MCF 10A (cell line): Measurements from ENCODE around the gene TMEM131. TPM values are rescaled to one million over a fixed set of nuclear protein-coding genes. Genes with fewer than 3 reads are reported as not detected.

ENCODE experiments used
- BruUV-seq: library from RNA; stranded (reverse); fragments of 400-500 nt; replicated peaks from 2 replicates; lab custom pipeline; 2021; lab: Mats Ljungman, UMichigan
- CTCF ChIA-PET: fragments of 300-600 bp; sonication (Branson Sonifier 250); formaldehyde crosslinking; extraction: SDS; loops from one replicate; lab custom pipeline; 2021; ENCODE audit warnings: antibody characterized with exemption, inconsistent platforms; lab: Yijun Ruan, JAX
- POLR2A ChIA-PET: fragments of 300-600, 350-650 bp; sonication (Branson Sonifier 250); formaldehyde crosslinking; extraction: SDS; loops from one replicate; lab custom pipeline; 2020; ENCODE audit warnings: antibody characterized with exemption, inconsistent platforms; lab: Yijun Ruan, JAX
- DNase-seq: peaks from one replicate; pipeline ENCODE4 v3.0.0-alpha.2; 2018; ENCODE audit not compliant: unreplicated experiment
- H3K27ac Mint-ChIP-seq: one replicate; pipeline ENCODE4 v1.8.0; 2022; ENCODE audit warnings: mild to moderate bottlenecking, low read depth, mixed read lengths; ENCODE audit not compliant: unreplicated experiment
- H3K27me3 Mint-ChIP-seq: one replicate; pipeline ENCODE4 v1.8.0; 2022; ENCODE audit warnings: mixed read lengths; ENCODE audit not compliant: insufficient read depth, unreplicated experiment
- H3K36me3 Mint-ChIP-seq: one replicate; pipeline ENCODE4 v1.8.0; 2022; ENCODE audit warnings: mild to moderate bottlenecking, moderate library complexity, mixed read lengths; ENCODE audit not compliant: insufficient read depth, unreplicated experiment
- H3K4me1 Mint-ChIP-seq: one replicate; pipeline ENCODE4 v1.8.0; 2022; ENCODE audit warnings: mixed read lengths; ENCODE audit not compliant: insufficient read depth, unreplicated experiment
- H3K4me3 Mint-ChIP-seq: one replicate; pipeline ENCODE4 v1.8.0; 2022; ENCODE audit warnings: mild to moderate bottlenecking, moderate library complexity, mixed read lengths; ENCODE audit not compliant: unreplicated experiment
- H3K9me3 Mint-ChIP-seq: one replicate; pipeline ENCODE4 v1.8.0; 2022; ENCODE audit warnings: mixed read lengths; ENCODE audit not compliant: unreplicated experiment
- CTCF ChIP-seq: fragments of 200-600 bp; IDR thresholded peaks from one replicate; pipeline ENCODE4 v1.8.0; 2022; ENCODE audit warnings: antibody characterized with exemption, mild to moderate bottlenecking; ENCODE audit not compliant: unreplicated experiment
- intact Hi-C: fragments of 100-400 bp; cut with micrococcal nuclease; formaldehyde crosslinking; loops from 2 replicates; pipeline ENCODE4 v1.14.1; 2022
- total RNA-seq: library from RNA; stranded (reverse); gene quantifications from 2 replicates; pipeline ENCODE4 v1.2.3, GENCODE V29; 2022

Gene TMEM131
- total RNA-seq, 1 experiment from 2014 or later = 42.2 TPM

DNA sequence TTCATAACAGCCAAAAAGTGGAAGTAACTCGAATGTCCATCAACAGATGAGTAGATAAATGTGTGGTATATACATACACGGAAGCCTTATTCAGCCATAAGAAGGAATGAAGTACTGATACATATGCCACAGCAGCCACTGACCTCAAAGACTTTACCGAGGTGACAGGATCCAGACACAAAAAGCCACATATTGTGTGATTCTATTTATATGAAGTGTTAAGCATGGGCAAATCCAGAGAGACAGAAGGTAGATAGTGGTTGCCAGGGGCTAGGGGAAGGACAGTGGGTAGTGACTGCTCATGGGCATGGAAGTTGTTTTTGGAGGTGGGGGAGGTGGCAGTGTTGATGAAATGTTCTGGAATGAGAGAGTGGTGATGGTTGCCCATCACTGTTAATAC, 248.5 kb downstream of the TMEM131 start:
- DNase-seq = no peak
- Mint-ChIP-seq H3K27me3 (no peaks in the 10 kb centered on the region), H3K4me3 (no peak overlapping the region), H3K4me1 (peaks cover 24% of the 10 kb centered on the region), H3K27ac (no peak overlapping the region), H3K36me3 (peaks cover 9% of the 10 kb centered on the region), H3K9me3 (no peaks in the 10 kb centered on the region)
- CTCF ChIA-PET = interaction anchor here (0.6 kb wide), 2 partner anchors 82 to 748 kb away, joined by 3 to 4 read pairs; no protein-coding TSS in a partner anchor
- TF ChIP-seq CTCF = no peak
- no TSS peak for BruUV-seq
- POLR2A ChIA-PET = no interaction called here
- intact Hi-C loops = no loop called here

DNA sequence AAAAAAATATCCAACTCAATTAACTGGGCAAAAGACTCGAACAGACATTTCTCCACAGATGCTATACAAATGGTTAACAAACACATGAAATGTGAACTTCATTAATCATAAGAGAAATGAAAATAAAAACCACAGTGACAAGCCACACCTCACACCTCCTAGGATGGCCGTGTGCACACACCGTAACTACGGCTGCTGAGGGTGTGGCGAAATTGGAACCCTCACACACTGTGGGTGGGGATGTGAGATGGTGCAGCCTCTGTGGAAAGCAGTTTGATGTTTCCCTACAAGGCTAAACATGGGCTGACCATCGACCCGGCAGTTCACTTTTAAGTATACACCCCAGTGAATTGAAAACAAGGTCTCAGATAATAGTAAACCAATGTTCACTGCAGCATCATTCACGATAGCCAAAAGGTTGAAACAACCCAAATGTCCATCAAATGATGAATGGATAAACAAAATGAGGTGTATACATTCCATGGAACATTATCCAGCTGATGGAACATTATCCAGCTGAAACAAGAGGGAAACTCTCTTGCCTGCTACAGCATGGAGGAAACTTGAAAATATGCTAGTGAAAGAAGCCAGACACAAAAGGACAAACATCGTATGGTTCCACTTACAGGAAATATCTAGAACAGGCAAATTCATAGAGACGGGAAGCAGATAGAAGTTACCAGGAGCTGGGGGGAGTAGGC, 250.1 kb downstream of the TMEM131 start:
- no peak for TF ChIP-seq CTCF
- no peak overlapping the region for H3K4me3 Mint-ChIP-seq
- POLR2A ChIA-PET = no interaction called here
- intact Hi-C loops = no loop called here
- no peaks in the 10 kb centered on the region for H3K27me3 Mint-ChIP-seq
- peak; percentile 58 for DNase-seq
- no peak overlapping the region for H3K27ac Mint-ChIP-seq
- no peaks in the 10 kb centered on the region for H3K9me3 Mint-ChIP-seq
- peaks cover 9% of the 10 kb centered on the region for H3K36me3 Mint-ChIP-seq
- H3K4me1 Mint-ChIP-seq = peaks cover 31% of the 10 kb centered on the region
- BruUV-seq = no TSS peak
- CTCF ChIA-PET = interaction anchor here (0.5 to 1.6 kb wide), 5 partner anchors 9 to 141 kb away, joined by 3 to 8 read pairs (median 3); no protein-coding TSS in a partner anchor

- TF ChIP-seq CTCF = no peak
- H3K4me3 Mint-ChIP-seq = no peak overlapping the region
- peaks cover 9% of the 10 kb centered on the region for H3K36me3 Mint-ChIP-seq
- peaks cover 32% of the 10 kb centered on the region for H3K4me1 Mint-ChIP-seq
- no peaks in the 10 kb centered on the region for H3K9me3 Mint-ChIP-seq
- peak; percentile 38 for DNase-seq
- intact Hi-C loops = no loop called here
- no peak overlapping the region for H3K27ac Mint-ChIP-seq
- BruUV-seq = no TSS peak
- H3K27me3 Mint-ChIP-seq = no peaks in the 10 kb centered on the region
- ChIA-PET CTCF (interaction anchor here (0.6 to 4.4 kb wide), 6 partner anchors 9 to 519 kb away, joined by 3 to 30 read pairs (median 4); no protein-coding TSS in a partner anchor), POLR2A (interaction anchor here (0.7 kb wide), 1 partner anchor 633 kb away, joined by 3 read pairs; no protein-coding TSS in a partner anchor)
Measured at GRCh38 chr2:97743913-97744312, 251.8 kb downstream of the TMEM131 start.

DNA sequence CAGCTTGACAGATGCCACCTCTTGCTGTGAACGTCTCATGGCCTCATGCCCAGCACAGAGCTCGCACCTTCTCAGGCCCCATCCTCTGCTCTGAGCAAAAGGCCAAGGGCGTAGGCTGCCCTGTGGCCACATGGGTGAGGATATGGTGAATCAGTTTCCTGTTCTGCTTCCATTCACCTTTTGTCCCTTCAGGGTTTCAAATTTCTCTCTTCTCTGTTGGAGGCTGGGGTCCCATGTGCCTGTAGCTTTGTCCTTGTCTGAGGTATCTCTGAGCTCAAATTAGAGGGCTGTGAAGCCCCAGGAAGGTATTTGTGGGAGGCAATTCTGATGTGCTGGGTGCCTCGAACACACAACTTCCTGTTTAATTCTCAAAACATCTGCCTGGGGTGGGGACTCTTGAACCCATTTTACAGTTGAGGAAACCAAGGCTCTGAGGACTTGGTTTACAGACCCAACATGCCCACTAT, 253.3 kb downstream of the TMEM131 start:
- no peak overlapping the region for H3K4me3 Mint-ChIP-seq
- H3K4me1 Mint-ChIP-seq = peaks cover 32% of the 10 kb centered on the region
- DNase-seq = peak; percentile 75
- peaks cover 9% of the 10 kb centered on the region for H3K36me3 Mint-ChIP-seq
- BruUV-seq = no TSS peak
- no peaks in the 10 kb centered on the region for H3K27me3 Mint-ChIP-seq
- no peaks in the 10 kb centered on the region for H3K9me3 Mint-ChIP-seq
- CTCF ChIA-PET = interaction anchor here (0.7 to 4.4 kb wide), 3 partner anchors 36 to 152 kb away, joined by 3 to 30 read pairs (median 3); no protein-coding TSS in a partner anchor
- TF ChIP-seq CTCF = no peak
- POLR2A ChIA-PET = interaction anchor here (1.3 kb wide), 1 partner anchor 13 kb away, joined by 3 read pairs; no protein-coding TSS in a partner anchor
- H3K27ac Mint-ChIP-seq = no peak overlapping the region
- intact Hi-C loops = no loop called here
